NCI-H82 treated with DMSO at 0.1 percent for 48 hours (cell line): ENCODE measurements around the gene LIPC.

Source experiments
- DNase-seq: peaks from one replicate; lab custom pipeline; 2025; ENCODE audit not compliant: unreplicated experiment; lab: John Stamatoyannopoulos, UW

The LIPC gene

DNA sequence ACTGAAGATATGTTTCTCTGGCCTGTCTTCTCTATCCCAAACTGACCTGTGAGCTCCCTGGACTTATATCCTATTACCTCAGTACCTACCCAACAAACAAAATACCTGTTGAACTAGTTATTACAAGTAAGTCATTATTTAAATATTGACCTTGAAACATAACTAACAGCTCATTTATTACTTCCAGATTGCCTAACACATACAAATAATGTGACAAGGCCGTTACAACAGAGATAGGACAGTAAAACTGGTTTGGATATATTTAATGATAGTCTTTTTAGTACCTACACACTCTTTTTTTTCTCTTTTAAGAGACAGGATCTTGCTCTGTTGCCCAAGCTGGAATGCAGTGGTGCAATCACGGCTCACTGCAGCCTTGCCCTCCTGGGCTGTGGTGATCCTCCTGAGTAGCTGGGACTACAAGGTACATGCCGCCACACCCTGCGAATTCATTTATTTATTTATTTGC is 172.7 kb downstream of the LIPC start:
- DNase-seq, result no peak

- no peak for DNase-seq
Measured at GRCh38 chr15:58605931-58606530, 174.2 kb downstream of the LIPC start.

DNA sequence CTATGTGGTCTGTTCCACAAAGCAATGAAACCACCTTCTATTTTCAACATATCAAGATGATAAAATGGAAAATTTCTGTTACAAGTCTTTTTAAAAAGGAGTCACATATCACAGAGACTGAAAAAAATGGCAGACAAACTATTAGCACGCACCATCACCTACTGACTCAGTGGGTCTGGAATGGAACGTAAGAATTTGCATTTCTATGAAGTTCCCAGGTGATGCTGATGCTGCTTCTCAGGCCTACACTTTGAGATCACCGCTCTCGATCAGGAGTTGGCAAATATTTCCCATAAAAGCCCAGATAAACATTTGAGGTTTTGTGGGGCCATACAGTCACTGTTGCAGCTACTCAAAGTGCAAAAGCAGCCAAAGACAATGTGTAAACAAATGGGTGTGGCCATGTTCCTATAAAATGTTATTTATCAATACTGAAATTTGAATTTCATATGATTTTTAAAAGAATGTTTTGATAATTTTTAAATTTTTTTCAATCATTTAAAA is 174.8 kb downstream of the LIPC start:
- DNase-seq, result no peak

DNA sequence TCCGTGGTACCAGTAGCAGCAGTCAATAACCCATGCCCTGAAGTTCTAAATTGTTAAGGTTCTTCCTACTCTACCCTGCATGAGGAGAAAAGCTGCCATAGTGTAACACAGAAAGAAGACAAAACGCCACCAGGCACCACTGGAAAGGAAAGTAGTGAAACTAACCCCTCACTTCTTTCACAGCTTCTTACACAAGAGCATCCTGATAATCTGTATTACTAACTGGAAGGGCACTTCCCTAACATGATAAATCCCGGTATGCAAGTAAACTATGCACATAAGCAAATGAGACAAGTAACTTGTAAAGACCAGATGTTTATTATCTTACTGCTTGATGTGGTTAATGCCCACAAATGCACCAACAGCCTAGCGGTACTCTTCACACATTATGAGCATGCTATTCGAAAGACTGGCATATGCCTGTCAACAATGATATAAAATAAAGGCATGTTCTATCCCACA is 176.4 kb downstream of the LIPC start:
- no peak for DNase-seq

DNA sequence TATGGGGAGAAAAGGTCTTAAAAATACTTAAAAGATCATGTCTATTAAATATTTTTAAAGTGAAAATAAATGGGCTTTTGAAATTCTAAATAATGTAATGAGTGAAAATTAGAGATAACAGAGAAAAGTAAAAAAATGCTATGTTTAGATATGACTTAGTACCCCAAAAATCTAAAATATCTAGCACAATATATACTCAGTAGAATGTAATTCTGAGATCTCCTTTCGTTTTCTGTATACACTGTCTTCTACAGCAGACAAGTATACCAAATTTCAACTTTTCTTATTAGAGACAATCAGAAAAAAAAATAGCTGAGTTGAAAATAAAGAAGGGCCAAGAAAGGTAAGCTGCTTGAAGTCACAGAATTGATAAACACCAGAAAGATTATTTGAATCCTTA is 176.9 kb downstream of the LIPC start:
- DNase-seq, result no peak

- no peak for DNase-seq
Measured at GRCh38 chr15:58611731-58612676, 180.2 kb downstream of the LIPC start.

DNA sequence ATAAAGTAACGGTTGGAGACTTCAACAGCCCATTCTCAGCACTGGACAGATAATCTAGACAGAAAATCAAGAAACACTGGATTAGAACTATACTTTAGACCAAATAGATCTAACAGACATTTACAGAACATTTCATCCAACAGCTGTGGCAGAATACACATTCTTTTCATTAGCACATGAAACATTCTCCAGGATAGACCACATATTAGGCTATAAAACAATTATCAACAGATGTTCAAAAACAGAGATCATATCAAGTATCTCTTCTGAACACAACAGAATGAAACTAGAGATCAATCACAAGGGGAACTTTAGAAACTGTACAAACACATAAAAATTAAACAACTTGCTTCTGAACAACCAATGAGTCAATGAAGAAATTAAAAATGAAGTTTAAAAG is 184.4 kb downstream of the LIPC start:
- no peak for DNase-seq
